ENCODE measurements around the gene MAGEB10.

The MAGEB10 gene

GRCh38 chrX:27863809-27864208, 56.0 kb downstream of the MAGEB10 start:
- TF ChIP-seq HOXC10 (CRISPR knock-in tag; IDR thresholded peaks at IDR 0.05) (no peak), PRDM6 (tag by site-specific recombination; IDR thresholded peaks at IDR 0.05) (no peak), PRDM4 (tag by site-specific recombination; IDR thresholded peaks at IDR 0.05) (no peak)
- CTCF ChIA-PET, result no interaction called here
- Histone ChIP-seq H3K4me3 (ENCODE audit: low read depth, low read length) (no peak overlapping the region), H3K36me3 (ENCODE audit: control insufficient read depth in 2 of 2, insufficient read depth in 1 of 2, low read length in 2 of 2) (no peaks in the 10 kb centered on the region), H3K27ac (ENCODE audit: extremely low read depth, low read depth, low read length) (no peak overlapping the region), H3K9me3 (ENCODE audit: control insufficient read depth, insufficient read depth, low read depth, low read length) (no peaks in the 10 kb centered on the region), H3K4me1 (ENCODE audit: control insufficient read depth, insufficient read depth, low read length) (no peaks in the 10 kb centered on the region)
- POLR2A ChIA-PET, result no interaction called here

All from HEK293 (cell line).